ENCODE results near the gene ZCCHC24.
"Not testable (repeated sequence)": the region's sequence is repeated elsewhere in the genome, so short reads cannot be mapped to it uniquely, and the experiment has no call there.

Gene ZCCHC24

DNA sequence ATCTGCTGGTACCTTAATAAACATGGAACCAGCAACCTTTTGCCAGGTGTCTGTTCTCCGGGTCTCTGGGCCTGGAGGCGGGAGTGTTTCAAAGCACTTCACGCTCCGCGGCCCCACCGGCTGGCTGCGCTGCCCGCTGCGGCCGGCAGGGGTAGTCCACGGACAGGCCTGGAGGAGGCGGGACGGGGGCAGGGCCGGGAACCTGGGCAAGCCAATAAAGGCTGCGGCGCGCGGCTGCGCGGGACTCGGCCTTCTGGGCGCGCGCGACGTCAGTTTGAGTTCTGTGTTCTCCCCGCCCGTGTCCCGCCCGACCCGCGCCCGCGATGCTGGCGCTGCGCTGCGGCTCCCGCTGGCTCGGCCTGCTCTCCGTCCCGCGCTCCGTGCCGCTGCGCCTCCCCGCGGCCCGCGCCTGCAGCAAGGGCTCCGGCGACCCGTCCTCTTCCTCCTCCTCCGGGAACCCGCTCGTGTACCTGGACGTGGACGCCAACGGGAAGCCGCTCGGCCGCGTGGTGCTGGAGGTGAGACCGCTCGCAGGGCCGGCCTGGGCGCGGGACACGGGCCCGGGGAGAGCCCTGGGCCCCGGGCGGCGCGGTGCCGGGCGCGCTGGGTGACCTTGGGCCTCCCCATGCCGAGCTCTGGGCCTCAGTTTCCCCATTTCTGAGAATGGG, 98.1 kb downstream of the ZCCHC24 start, which contains the start of gene PPIF:
PPIF (plus strand) TSS at position 244 of the 668 bp plus-strand sequence; CDS start at position 324, 80 bp downstream.
- peak within 1 kb of the TSS; percentile 95 for H3K9ac ChIP-seq (ENCODE audit: low read depth, low read length)
- H3K9me3 ChIP-seq (replicated peaks; ENCODE audit: low read length) = no peaks in the 10 kb centered on the region
- H3K4me1 ChIP-seq (ENCODE audit: control insufficient read depth, insufficient read depth, low read length) = peaks cover 26% of the 10 kb centered on the region
- peaks cover 38% of the 10 kb centered on the region for H3K36me3 ChIP-seq (ENCODE audit: insufficient read depth, low read length)
- H3K4me3 ChIP-seq (ENCODE audit: low read length) = peak within 1 kb of the TSS; percentile 89
- no peaks in the 10 kb centered on the region for H3K27me3 ChIP-seq (ENCODE audit: control insufficient read depth, insufficient read depth, low read length)
- peak within 1 kb of the TSS; percentile 98 for H3K4me2 ChIP-seq (ENCODE audit: low read length)

DNA sequence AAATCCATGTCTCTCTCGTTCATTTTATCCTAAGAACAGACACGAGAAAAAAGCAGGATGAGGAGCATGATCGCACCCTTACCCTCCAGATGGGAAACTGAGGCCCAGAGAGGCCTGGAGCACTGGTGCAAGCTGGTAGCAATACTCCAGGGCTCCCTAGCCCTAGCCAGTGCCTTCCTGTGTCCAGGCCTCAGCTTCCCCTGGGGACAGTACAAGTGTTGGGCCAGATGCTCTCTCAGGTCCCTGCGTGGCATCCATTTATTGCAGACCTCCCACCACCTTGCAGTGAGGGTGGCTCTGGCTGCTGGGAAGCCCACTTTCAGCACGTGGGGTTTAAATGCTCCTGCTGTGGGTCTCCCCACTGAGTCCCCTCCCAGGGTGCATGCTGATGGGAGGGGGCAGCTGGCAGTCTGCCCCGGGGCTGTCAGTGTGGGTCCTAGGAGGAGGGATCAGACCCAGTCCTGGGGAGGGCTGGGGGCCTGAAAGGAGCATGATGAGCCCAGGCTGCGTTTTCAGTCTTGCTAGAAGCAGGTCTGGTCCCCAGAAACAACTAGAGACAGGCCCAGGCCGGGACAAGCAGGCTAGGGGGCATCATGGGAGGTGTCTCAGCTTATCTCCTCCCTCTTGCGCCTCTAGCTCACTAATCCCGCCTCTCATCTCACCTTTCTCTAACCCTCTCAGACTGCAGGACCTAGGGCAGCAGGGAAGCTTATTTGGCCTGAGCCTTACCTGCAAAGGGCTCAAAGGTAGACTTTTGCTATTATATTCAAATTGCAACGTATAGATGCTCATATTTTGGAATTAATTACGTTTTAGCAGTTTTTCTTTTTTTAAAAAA, 98.8 kb downstream of the ZCCHC24 start:
- H3K9ac ChIP-seq (ENCODE audit: low read depth, low read length) = peak overlapping the region; percentile 32
- H3K9me3 ChIP-seq (replicated peaks; ENCODE audit: low read length) = no peaks in the 10 kb centered on the region
- H3K27me3 ChIP-seq (ENCODE audit: control insufficient read depth, insufficient read depth, low read length) = no peaks in the 10 kb centered on the region
- peak overlapping the region; percentile 98 for H3K4me2 ChIP-seq (ENCODE audit: low read length)
- H3K4me1 ChIP-seq (ENCODE audit: control insufficient read depth, insufficient read depth, low read length) = peaks cover 26% of the 10 kb centered on the region
- H3K36me3 ChIP-seq (ENCODE audit: insufficient read depth, low read length) = peaks cover 31% of the 10 kb centered on the region
- peak overlapping the region; percentile 89 for H3K4me3 ChIP-seq (ENCODE audit: low read length)

DNA sequence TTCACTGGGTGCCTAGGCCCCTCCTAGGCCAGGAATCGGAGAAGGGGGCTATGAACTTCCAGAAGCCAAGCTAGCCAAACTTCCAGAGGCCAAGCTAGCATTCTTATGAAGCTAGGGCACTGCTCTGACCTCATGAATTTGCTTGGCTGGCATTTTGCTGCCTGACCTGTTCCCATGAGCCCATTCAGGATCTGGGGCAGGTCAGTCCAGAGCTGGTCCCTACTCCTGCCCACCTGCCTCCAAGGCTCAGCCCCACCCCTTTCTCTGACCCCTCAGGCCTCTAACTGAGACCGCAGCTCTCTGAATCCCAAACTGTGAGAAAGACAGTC, 99.4 kb downstream of the ZCCHC24 start:
- Histone ChIP-seq H3K4me2 (ENCODE audit: low read length) (no peak overlapping the region), H3K9ac (ENCODE audit: low read depth, low read length) (no peak overlapping the region), H3K9me3 (replicated peaks; ENCODE audit: low read length) (no peaks in the 10 kb centered on the region), H3K4me1 (ENCODE audit: control insufficient read depth, insufficient read depth, low read length) (peaks cover 26% of the 10 kb centered on the region), H3K4me3 (ENCODE audit: low read length) (no peak overlapping the region), H3K36me3 (ENCODE audit: insufficient read depth, low read length) (peaks cover 25% of the 10 kb centered on the region), H3K27me3 (ENCODE audit: control insufficient read depth, insufficient read depth, low read length) (no peaks in the 10 kb centered on the region)

DNA sequence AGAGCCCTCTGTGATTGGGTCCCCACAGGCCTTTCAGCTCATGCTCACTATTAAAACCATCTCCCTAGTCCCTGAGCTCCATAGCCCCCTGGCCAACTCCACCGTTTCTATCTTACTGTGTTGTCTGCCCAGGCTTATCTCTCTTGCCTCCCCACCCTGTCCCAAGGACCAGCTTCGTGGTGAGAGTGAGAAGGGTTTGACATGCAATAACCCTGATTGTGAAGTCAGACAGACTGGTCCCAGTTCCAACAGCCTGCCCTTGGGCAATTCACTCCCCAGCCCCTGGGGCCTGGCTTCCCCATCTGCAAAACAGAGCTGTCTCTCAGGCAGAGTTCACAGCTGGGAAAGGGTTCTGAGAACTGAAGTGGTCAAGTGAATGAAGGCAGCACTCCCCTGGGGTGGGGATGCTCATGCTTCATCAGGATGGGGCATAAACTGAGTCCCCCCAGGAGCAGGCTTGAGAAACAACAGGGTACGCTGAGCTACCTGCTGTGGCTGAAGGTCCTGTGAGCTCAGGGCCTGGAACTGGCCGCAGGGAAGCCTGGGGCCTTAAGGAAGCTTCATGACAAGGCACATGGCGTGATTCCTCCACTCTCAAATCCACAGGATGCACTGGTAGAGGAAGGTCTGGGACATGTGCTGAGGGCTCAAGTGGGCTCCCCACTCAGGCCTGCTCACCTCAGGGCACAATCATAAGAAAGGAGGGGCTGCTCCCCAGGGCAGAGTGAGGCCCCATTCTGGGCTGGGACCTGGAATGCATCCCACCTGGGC, 100.0 kb downstream of the ZCCHC24 start:
- no peaks in the 10 kb centered on the region for H3K9me3 ChIP-seq (replicated peaks; ENCODE audit: low read length)
- no peak overlapping the region for H3K4me2 ChIP-seq (ENCODE audit: low read length)
- peaks cover 26% of the 10 kb centered on the region for H3K4me1 ChIP-seq (ENCODE audit: control insufficient read depth, insufficient read depth, low read length)
- H3K9ac ChIP-seq (ENCODE audit: low read depth, low read length) = no peak overlapping the region
- H3K27me3 ChIP-seq (ENCODE audit: control insufficient read depth, insufficient read depth, low read length) = no peaks in the 10 kb centered on the region
- no peak overlapping the region for H3K4me3 ChIP-seq (ENCODE audit: low read length)
- peaks cover 20% of the 10 kb centered on the region for H3K36me3 ChIP-seq (ENCODE audit: insufficient read depth, low read length)

DNA sequence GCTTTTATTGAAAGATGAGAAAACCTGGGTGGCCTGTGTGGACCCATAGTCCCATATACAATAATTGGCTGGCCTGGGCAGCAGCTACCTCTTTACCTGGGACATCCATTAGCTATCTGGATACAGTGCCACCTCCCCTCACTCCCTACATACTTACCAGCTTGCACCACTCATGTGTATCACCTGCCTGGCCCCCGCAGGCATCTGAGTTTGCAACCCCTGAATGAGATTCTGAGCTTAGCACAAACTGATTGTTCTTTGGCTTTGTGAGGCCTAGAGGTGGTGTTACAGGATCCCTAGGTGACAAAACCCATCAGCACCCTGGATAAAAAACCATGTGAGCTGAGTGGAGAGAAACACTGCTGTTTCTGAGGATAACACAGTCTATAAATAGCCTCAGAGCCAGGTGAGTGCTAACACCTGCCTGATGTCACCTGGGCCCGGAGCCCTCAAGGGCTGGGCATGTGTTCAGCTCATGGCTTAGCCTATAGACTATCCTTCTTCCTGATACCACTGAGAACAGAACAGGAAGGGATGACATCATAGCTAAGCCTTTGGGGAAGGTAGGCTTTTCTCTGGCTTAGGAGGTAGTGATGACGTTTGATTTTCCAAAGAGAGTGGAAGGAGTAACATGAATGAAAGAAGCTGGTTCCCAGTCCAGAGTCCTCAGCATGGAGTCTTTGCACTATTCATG, 100.8 kb downstream of the ZCCHC24 start:
- H3K4me3 ChIP-seq (ENCODE audit: low read length) = no peak overlapping the region
- no peak overlapping the region for H3K9ac ChIP-seq (ENCODE audit: low read depth, low read length)
- no peak overlapping the region for H3K4me2 ChIP-seq (ENCODE audit: low read length)
- H3K4me1 ChIP-seq (ENCODE audit: control insufficient read depth, insufficient read depth, low read length) = peaks cover 20% of the 10 kb centered on the region
- H3K9me3 ChIP-seq (replicated peaks; ENCODE audit: low read length) = no peaks in the 10 kb centered on the region
- no peaks in the 10 kb centered on the region for H3K27me3 ChIP-seq (ENCODE audit: control insufficient read depth, insufficient read depth, low read length)
- peaks cover 12% of the 10 kb centered on the region for H3K36me3 ChIP-seq (ENCODE audit: insufficient read depth, low read length)

DNA sequence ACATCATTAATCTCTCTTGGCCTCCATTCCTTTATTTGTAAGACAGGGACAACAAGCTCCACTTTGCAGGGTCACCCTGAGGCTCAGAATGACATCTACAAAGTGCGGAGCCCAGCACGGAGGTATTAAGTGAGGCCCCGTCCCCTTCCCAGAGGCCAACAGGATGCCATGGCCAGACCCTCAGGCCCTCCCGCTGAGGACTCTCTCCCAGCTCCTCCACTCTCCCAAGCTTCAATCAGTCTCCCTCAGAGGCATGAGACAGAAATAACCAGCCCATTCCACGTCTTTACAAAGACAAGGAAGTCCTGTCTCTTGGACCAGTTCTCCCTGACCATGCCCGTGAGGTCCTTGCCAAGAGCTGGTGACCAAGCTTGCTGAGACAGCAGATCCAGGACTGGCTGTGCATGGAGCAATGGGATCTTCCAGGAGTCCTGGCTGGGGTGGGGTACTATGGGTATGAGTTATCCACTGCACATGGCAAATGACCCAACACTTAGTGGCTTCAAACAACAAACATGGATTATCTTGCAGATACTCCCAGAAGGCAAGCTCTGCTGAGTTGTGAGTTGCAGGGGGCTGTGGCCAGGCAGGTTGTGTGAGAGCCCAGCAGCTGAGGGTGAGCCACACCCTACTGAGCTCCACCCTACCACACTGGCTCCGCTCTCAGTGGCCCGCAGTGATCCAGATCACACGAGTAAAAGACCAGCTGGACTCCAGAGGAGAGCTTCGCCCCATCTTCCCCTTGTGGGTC, 102.4 kb downstream of the ZCCHC24 start:
- Histone ChIP-seq H3K4me2 (ENCODE audit: low read length) (no peak overlapping the region), H3K4me1 (ENCODE audit: control insufficient read depth, insufficient read depth, low read length) (peaks cover 5% of the 10 kb centered on the region), H3K9me3 (replicated peaks; ENCODE audit: low read length) (no peaks in the 10 kb centered on the region), H3K36me3 (ENCODE audit: insufficient read depth, low read length) (no peaks in the 10 kb centered on the region), H3K9ac (ENCODE audit: low read depth, low read length) (no peak overlapping the region), H3K4me3 (ENCODE audit: low read length) (no peak overlapping the region), H3K27me3 (ENCODE audit: control insufficient read depth, insufficient read depth, low read length) (no peaks in the 10 kb centered on the region)

DNA sequence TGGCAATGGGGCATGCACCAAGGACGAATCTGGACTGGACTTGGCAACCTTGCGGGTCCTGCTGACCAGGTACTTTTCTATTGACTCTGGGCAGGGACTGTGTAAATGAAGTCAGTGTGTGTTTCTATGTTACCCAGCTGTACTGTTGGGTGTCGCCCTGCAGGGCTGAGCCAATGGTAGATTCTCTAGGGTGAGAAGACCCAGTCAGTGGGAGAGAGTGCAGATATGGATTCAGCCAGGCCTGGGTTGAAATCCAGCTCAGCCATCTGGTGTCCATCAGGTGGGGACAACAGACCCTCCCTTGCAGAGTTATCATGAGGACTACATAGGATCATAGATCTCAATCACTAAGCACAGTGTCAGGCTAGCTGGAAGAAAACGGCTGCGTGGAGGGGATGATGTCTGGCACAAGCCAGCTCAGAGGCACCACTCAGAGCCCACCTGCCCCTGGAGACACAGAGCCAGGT, 103.1 kb downstream of the ZCCHC24 start:
- Histone ChIP-seq H3K4me3 (ENCODE audit: low read length) (no peak overlapping the region), H3K9ac (ENCODE audit: low read depth, low read length) (no peak overlapping the region), H3K4me2 (ENCODE audit: low read length) (no peak overlapping the region), H3K36me3 (ENCODE audit: insufficient read depth, low read length) (no peaks in the 10 kb centered on the region), H3K27me3 (ENCODE audit: control insufficient read depth, insufficient read depth, low read length) (no peaks in the 10 kb centered on the region), H3K4me1 (ENCODE audit: control insufficient read depth, insufficient read depth, low read length) (peaks cover 5% of the 10 kb centered on the region), H3K9me3 (replicated peaks; ENCODE audit: low read length) (no peaks in the 10 kb centered on the region)

DNA sequence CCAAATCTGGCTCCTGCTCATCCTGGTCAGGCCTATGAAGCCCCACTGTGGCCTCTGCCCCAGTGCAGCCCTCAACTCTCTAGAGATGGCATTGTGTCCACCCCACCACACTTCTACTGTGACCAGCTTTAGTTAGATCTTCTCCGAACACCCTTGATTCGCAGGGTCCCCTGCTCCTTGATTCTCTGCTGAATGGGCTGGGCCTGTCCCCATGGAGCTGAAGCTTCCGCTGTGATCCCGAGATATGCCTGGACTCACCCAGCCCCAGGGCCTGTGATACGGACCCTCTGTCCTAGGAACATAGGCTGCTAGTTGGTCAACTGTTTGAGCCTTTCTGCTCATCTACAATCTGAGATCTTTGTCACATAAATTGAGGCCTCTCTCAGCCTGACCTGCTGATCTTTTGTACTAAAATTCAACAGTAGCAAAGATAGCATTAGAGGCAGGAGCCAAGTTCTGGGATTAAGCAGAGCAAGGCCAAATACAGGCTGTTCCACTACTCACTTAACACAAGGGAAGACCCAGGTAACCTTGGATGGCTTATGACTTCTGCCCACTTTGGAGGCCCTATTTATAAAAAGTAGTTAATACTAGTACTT, 104.7 kb downstream of the ZCCHC24 start:
- H3K9ac ChIP-seq (ENCODE audit: low read depth, low read length) = no peak overlapping the region
- H3K4me3 ChIP-seq (ENCODE audit: low read length) = no peak overlapping the region
- H3K9me3 ChIP-seq (replicated peaks; ENCODE audit: low read length) = no peaks in the 10 kb centered on the region

DNA sequence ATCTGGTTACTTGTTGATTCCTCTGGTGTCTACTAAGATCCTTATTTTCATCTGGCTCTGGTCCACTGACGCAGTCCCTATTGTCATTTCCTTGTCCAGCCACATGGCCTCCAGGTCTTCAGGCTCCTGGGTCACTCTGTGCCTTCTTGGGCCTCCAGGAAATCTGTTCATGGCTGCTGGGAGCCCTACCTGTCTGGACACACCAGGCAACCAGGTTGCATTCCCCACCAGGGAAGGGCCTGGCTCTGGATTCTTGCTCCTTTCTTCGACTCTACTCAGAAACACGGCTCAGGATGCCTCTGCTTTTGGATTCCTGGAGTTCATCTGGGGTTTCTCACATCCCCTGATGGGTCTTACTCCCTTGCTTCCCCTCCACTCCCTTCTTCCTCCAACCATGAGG, 106.2 kb downstream of the ZCCHC24 start:
- H3K4me2 ChIP-seq (ENCODE audit: low read length) = no peak overlapping the region
- H3K36me3 ChIP-seq (ENCODE audit: insufficient read depth, low read length) = no peaks in the 10 kb centered on the region
- H3K9me3 ChIP-seq (replicated peaks; ENCODE audit: low read length) = no peaks in the 10 kb centered on the region
- H3K9ac ChIP-seq (ENCODE audit: low read depth, low read length) = no peak overlapping the region
- peaks cover 7% of the 10 kb centered on the region for H3K4me1 ChIP-seq (ENCODE audit: control insufficient read depth, insufficient read depth, low read length)
- H3K4me3 ChIP-seq (ENCODE audit: low read length) = no peak overlapping the region
- no peaks in the 10 kb centered on the region for H3K27me3 ChIP-seq (ENCODE audit: control insufficient read depth, insufficient read depth, low read length)

More for the DNA sequence above, 104.7 kb downstream of the ZCCHC24 start:
- Histone ChIP-seq H3K4me2 (ENCODE audit: low read length) (no peak overlapping the region), H3K36me3 (ENCODE audit: insufficient read depth, low read length) (no peaks in the 10 kb centered on the region), H3K4me1 (ENCODE audit: control insufficient read depth, insufficient read depth, low read length) (peaks cover 1% of the 10 kb centered on the region), H3K27me3 (ENCODE audit: control insufficient read depth, insufficient read depth, low read length) (no peaks in the 10 kb centered on the region)

DNA sequence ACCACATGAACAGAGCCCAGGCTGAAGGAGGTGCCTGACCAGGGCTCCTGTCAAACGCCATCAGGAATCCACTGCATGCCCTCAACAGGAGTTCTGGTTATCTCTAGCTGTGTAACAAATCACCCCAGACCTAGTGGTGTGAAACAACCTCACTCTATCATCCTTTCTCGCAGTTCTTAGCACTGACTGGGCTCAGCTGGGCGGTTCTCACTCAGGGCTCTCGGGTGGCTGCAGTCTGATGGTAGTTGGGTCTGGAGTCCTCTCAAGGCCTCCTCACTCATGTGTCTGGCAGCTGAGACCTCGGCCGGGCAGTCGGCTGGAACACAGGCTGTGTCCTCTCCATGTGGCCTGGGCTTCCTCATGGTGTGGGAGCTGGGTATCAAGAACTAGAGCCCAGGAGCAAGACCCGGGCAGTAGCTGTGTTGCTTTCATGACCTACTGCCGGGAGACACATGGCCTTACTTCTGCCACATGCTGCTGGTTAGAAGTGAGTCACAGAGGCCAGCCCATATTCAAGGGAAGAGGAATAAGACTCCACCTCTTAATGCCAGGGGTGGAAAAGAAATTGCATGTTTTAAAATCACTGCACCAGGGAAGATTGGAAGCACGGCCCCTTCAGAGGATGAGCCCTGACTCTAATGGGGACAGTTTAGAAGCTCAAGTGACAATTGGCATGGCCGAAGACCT, 107.5 kb downstream of the ZCCHC24 start:
- H3K9me3 ChIP-seq (replicated peaks; ENCODE audit: low read length); H3K4me3 ChIP-seq (ENCODE audit: low read length); H3K4me2 ChIP-seq (ENCODE audit: low read length); H3K36me3 ChIP-seq (ENCODE audit: insufficient read depth, low read length); H3K27me3 ChIP-seq (ENCODE audit: control insufficient read depth, insufficient read depth, low read length); H3K9ac ChIP-seq (ENCODE audit: low read depth, low read length): not testable (repeated sequence)
- H3K4me1 ChIP-seq (ENCODE audit: control insufficient read depth, insufficient read depth, low read length) = peaks cover 13% of the 10 kb centered on the region
